PC-3 (cell line): Measurements from ENCODE around the gene USH1G.

Experiments
- EZH2 ChIP-seq: fragments of 300-600 bp; sonication (generic); IDR thresholded peaks from one replicate; pipeline ENCODE4 v1.6.1; 2017; ENCODE audit warnings: antibody characterized with exemption, mild to moderate bottlenecking, low read length; ENCODE audit not compliant: unreplicated experiment
- EZH2phosphoT487 ChIP-seq: fragments of 300-600 bp; sonication (generic); IDR thresholded peaks from 2 replicates; pipeline ENCODE4 v1.6.1; 2018; ENCODE audit warnings: mild to moderate bottlenecking, antibody characterized with exemption, low read length, borderline replicate concordance
- TF ChIP-seq, protein P1 (sequence below): fragments of 300-600 bp; sonication (generic); conservative IDR thresholded peaks from 2 replicates; pipeline ENCODE4 v1.5.1; 2017; ENCODE audit warnings: antibody characterized with exemption, low read depth, mild to moderate bottlenecking, low read length

DNA sequence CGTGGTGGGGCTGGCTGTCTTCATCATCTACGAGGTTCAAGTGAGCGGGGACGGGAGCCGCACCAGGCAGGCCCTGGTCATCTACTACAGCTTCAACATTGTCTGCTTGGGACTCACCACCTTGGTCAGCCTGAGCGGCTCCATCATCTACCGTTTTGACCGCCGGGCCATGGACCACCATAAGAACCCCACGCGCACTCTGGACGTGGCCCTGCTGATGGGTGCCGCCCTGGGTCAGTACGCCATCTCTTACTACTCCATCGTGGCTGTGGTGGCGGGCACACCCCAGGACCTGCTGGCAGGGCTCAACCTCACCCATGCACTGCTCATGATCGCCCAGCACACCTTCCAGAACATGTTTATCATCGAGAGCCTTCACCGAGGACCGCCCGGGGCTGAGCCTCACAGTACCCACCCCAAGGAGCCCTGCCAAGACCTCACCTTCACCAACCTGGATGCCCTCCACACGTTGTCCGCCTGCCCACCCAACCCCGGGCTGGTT, 7.5 kb upstream of the USH1G start:
- TF ChIP-seq, protein P1, sequence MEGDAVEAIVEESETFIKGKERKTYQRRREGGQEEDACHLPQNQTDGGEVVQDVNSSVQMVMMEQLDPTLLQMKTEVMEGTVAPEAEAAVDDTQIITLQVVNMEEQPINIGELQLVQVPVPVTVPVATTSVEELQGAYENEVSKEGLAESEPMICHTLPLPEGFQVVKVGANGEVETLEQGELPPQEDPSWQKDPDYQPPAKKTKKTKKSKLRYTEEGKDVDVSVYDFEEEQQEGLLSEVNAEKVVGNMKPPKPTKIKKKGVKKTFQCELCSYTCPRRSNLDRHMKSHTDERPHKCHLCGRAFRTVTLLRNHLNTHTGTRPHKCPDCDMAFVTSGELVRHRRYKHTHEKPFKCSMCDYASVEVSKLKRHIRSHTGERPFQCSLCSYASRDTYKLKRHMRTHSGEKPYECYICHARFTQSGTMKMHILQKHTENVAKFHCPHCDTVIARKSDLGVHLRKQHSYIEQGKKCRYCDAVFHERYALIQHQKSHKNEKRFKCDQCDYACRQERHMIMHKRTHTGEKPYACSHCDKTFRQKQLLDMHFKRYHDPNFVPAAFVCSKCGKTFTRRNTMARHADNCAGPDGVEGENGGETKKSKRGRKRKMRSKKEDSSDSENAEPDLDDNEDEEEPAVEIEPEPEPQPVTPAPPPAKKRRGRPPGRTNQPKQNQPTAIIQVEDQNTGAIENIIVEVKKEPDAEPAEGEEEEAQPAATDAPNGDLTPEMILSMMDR: no peak
- TF ChIP-seq EZH2 (no peak), EZH2phosphoT487 (no peak)
